NCI-H2107 treated with DMSO at 0.1 percent for 48 hours (cell line): Measurements from ENCODE around the gene WRAP73.
A peak's percentile ranks its signal among the peaks of the same experiment; 100 is the strongest.

Source experiments
- DNase-seq: peaks from one replicate; lab custom pipeline; 2025; ENCODE audit not compliant: unreplicated experiment; lab: John Stamatoyannopoulos, UW

WRAP73 gene

DNA sequence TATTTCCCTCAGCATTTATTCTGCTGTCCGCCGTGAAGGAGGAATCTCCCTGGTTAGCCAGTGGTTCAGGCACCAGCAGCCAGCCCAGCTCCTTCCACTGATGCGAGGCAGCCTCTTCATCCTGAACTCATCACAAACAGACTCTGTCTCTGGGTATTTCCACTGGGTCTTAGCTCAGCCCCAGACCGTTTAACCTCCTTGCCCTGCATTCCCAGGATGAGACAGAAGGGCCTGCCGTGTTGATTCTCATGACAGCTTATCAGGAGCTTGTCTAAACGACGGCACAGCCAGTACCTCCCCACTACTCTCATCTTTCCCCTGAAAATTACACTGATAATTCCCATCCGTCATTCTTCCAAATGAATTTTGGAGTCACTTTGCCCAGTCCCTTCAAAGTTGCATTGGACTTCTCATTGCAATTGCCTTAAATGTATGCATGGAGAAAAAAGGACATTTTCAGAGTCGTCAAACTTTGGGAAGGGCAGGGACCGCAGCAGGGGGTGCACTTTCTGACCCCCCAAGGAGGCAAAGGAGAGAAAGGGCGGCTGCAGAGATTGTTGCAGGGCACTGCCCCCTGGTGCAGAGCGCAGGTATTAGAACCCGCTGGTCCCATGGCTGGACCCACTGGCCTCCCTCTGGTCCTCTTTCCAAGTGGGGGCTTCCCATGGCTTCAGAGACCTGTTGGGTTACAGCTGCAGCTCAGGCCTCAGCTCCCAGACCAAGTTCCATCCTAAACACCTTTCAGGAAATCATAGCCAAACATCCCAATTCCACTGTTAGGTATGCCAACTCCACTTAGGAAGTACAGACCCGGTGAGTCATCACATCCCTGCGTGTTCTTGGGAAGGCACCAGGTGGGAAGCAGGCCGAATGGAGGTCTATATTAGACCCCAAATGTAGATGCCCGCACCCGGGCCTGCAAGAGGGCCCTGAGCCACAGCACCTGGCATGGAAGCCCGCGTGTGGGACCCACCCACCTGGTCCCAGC is 34.9 kb downstream of the WRAP73 start:
- DNase-seq: no peak

- no peak for DNase-seq
These were observed 37.8 kb downstream of the WRAP73 start for GRCh38 chr1:3612123-3612522.

GRCh38 chr1:3611170-3612019 is 38.5 kb downstream of the WRAP73 start, which contains the start of gene MEGF6:
MEGF6 (minus strand) TSS chr1:3611508; CDS start chr1:3611268, 240 bp downstream.
- DNase-seq: no peak

DNA sequence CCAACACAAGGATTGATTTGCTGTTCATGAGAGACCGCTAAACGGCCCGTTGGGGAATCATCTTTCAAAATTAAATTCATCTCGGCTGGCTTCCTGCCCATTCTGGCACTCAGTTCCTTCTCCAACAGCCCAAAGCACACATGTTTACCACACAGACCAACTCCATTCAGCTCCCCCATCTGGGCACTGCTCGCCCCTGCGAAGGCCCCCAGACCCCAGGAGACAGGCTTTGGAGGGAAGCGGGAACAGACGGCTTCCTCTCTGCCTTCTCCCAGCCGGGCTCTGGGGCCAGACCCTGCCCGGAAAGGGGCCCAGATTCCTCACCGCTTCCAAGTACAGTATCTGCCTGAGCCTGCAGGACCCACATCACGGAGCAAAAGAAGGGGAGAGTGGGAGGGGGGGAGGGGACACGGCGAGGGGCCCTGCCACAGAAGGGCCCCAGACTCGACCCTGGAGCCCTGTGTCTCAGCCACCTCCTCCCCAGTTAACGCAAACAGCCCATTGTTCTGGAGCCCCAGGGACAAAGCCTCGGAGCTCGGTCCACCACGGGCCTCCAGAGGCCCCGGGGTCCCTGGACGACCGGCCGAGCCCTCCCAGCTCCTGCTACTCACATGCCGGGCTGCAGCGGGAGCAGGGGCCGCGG is 39.3 kb downstream of the WRAP73 start:
- DNase-seq: peak; percentile 13

GRCh38 chr1:3609769-3610526 is 40.0 kb downstream of the WRAP73 start:
- no peak for DNase-seq

GRCh38 chr1:3609016-3609768 is 40.7 kb downstream of the WRAP73 start:
- DNase-seq: no peak

DNA sequence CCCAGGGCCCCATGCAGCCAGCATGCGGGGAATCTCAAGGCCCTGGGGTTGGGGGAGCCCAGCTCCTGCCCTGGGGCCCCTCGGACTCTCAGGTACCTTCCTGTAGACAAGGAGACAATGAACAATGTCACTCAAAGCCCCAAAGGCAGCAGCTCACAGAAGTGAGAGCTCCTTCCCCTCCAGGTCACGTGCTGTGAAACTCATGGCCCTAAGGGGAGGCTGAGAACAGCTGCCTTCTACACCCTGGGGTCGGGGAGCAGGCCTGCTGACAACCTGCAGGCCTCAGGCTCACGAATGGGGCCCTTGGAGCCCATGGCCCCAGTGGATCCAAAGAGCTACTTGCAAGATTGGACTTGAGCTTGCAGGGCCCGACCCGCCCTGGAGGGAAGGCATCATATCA is 41.7 kb downstream of the WRAP73 start:
- DNase-seq: no peak

- DNase-seq: no peak
These were observed 42.2 kb downstream of the WRAP73 start for GRCh38 chr1:3607703-3608065.

DNA sequence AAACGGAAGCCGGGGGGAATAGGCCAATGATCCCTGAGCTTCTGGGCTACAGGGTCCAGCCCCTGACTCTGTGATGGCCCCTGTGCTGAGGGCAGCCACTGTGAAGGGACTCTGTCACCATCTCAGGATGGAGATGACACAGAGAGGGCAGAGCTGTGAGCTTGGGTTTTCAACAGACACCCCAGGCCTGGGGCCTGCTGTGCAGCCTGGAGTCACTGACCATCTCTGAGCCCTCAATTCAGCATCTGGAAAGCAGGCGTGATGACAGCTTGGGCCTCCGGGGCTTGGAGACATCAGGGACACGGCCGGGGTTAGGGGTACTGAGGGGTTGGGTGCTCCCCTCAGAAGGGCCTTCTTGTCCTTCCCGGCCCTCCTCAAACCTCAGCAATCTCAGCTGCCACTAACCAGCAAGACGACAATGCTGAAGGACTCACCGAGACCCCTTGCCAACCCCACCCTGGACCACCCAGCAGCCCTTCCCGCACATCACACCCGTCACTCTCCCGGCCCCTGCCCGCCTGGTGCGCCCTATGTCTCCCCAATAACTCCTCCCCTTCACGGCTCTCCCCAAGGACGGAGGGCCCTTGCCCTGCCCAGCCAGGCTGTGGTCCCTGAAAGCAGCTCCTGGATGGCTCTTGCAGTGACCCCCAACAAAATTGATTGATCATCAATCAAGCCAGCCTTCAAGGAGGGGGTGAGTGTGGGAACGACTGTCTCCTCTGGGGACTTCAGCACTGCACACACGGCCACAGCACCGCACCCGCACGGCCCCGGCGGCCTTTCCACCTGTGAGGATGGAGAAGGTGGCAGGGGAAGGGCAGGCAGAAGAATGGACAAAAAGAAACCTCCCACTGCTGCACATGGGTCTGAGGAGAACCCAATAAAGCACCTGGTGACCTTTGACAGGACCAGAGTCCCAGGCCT is 42.9 kb downstream of the WRAP73 start:
- DNase-seq: no peak

- no peak for DNase-seq
These were observed 44.7 kb downstream of the WRAP73 start for GRCh38 chr1:3604997-3605823.

DNA sequence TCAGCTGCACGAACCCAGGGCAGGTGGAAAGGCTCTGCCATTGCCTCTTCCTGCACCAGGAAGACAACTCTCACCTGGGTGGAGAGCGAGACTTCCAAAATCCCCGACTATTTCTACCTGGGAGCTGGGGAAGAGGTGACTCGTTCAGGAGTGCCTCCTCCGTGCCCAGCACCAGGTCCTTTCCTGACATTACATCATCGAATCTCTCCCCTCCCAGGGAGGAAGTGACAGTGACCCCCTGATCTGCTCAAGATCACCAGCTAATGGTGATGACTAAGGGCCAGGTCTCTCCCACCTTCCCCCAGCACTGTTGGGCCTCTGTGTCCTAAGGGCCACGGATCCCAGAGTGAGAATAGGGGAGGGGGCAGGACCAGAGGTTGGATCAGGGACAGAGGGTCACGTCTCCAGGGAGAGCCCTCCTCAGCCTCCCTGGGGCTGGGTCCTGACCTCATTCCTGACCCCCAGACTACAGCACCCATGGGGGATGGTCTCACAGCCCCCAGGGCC is 45.4 kb downstream of the WRAP73 start:
- DNase-seq: no peak

DNA sequence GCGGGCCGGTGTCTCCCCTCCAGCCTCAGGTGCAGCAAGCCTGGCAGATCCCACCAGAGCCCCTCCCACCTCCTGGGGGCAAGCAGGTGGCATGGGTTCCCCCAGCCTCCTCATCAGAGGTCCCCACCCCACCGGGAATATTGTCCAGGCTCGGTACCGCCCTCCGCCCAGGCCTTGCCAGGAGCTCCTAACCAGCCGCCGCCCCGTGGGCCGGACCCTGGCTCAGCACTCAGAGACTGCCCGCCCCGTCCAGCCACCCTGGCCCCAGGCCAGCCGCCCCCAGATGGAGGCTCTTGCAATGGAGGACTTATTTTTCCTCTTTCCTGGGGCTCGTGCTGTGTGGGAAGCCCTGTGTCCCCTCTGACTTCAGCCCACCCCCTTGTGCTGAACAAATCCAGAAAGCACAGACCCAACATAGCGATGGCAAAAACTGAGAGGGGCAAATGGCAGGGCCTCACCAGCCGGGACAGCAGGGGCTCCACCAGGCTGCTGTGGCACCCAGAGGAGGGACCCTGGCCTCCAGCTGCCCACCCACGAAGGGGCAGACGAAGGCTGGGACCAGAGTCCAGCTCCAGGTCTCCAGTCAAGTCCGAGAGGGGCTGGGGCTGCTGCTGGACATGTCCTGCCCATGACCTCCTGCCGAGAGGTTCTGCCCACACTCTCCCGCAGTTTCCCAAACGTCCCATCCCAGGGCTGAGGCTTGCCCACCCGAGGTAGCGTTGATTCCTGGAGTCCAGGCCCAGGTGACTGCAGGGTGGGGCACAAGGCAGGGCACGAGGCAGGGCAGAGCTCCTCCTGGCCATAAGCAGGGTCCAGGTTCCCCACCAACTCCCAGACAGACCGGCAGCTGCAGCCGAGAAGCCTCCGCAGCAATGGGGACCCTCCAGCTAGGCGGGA is 46.1 kb downstream of the WRAP73 start:
- no peak for DNase-seq

DNA sequence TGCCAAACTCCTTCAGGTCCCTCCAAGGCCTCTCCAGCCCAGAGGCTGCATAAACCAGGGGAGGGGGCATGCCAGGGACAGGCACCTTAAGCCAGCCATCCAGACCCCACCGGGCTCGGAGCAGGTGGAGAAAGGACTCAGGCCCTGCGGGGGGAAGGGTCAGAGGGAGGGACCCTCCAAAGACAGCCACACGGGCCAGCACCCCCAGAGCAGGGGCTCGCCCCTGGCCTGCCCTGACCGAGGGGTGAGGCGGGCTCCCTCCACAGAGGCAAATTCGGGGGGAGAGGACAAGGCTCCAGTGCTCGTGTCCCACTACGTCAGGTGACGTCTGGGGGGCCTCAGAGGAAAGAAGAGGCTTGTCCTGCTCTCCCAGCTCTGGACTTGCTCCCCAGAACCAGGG is 46.7 kb downstream of the WRAP73 start:
- DNase-seq: no peak

- no peak for DNase-seq
These were observed 47.5 kb downstream of the WRAP73 start for GRCh38 chr1:3602375-3602774.

DNA sequence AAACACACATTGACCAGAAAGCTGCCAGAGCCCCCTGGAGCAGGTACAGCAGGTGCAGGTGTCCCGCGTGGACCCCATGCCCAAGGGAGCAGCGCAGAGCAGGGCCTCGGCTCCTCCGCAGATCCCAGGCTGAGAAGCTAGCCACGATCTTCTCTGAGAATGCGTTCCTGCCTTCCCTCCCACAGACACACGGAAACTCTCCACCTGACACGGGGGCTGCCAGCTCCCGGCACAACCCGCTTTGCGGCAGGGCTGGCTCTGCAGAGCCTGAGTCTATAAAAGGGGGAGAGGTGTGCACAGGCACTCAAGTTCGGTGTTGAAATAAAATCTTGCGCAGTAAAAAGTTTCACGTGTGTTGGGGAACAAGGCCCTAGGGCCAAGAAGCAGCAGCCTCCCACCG is 48.2 kb downstream of the WRAP73 start:
- no peak for DNase-seq

GRCh38 chr1:3600354-3600753 is 49.5 kb downstream of the WRAP73 start:
- DNase-seq: no peak

DNA sequence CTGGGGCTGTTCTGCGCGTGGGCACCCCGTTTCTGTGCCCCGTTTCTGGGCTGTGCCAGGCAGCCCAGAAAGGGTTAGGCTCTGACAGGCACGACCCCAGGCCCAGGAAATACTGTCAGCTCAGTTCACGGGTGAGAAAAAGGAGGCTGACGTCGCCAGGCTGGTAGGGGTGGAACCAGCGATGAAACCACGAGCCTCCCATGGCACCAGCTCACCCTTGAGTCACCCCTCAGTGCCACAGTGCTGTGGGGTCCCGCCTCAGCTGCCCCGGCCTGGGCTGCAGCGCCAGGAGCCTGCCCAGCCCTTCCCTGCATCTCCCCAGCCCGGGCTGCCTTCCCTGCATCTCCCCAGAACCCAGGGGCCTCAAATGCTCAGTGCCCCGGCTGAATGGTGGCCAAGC is 50.1 kb downstream of the WRAP73 start:
- no peak for DNase-seq
